ENCODE results near the gene AIFM2. TPM values are rescaled to one million over a fixed set of nuclear protein-coding genes. Genes with fewer than 3 reads are reported as not detected.
A peak's percentile ranks its signal among the peaks of the same experiment; 100 is the strongest.

AIFM2 gene
- total RNA-seq, 1 donor from 2014 or later, result 11.7 TPM

- Mint-ChIP-seq H3K36me3 (ENCODE audit: unreplicated experiment) (peaks cover 26% of the 10 kb centered on the region), H3K27me3 (ENCODE audit: unreplicated experiment) (no peaks in the 10 kb centered on the region), H3K4me1 (ENCODE audit: unreplicated experiment) (peaks cover under 1% of the 10 kb centered on the region), H3K4me3 (ENCODE audit: unreplicated experiment) (no peak overlapping the region), H3K27ac (ENCODE audit: unreplicated experiment) (no peak overlapping the region), H3K9me3 (ENCODE audit: unreplicated experiment) (no peaks in the 10 kb centered on the region)
- DNase-seq (ENCODE audit: extremely low spot score, unreplicated experiment), result no peak
- no peak for TF ChIP-seq CTCF (IDR thresholded peaks at IDR 0.05)
Observed at GRCh38 chr10:70118196-70118595, 14.4 kb downstream of the AIFM2 start.

- Mint-ChIP-seq H3K27me3 (ENCODE audit: unreplicated experiment) (no peaks in the 10 kb centered on the region), H3K27ac (ENCODE audit: unreplicated experiment) (no peak overlapping the region), H3K9me3 (ENCODE audit: unreplicated experiment) (no peaks in the 10 kb centered on the region)
Observed at GRCh38 chr10:70117646-70118045, 15.0 kb downstream of the AIFM2 start.

GRCh38 chr10:70115948-70116682, 16.5 kb downstream of the AIFM2 start:
- Mint-ChIP-seq H3K9me3 (ENCODE audit: unreplicated experiment) (no peaks in the 10 kb centered on the region), H3K27me3 (ENCODE audit: unreplicated experiment) (no peaks in the 10 kb centered on the region), H3K4me1 (ENCODE audit: unreplicated experiment) (peaks cover 13% of the 10 kb centered on the region), H3K36me3 (ENCODE audit: unreplicated experiment) (peaks cover 39% of the 10 kb centered on the region), H3K27ac (ENCODE audit: unreplicated experiment) (no peak overlapping the region), H3K4me3 (ENCODE audit: unreplicated experiment) (no peak overlapping the region)
- no peak for DNase-seq (ENCODE audit: extremely low spot score, unreplicated experiment)
- peak; percentile 82 for TF ChIP-seq CTCF (IDR thresholded peaks at IDR 0.05)

More at GRCh38 chr10:70117646-70118045, 15.0 kb downstream of the AIFM2 start:
- Mint-ChIP-seq H3K36me3 (ENCODE audit: unreplicated experiment) (peaks cover 31% of the 10 kb centered on the region), H3K4me1 (ENCODE audit: unreplicated experiment) (peaks cover 6% of the 10 kb centered on the region), H3K4me3 (ENCODE audit: unreplicated experiment) (no peak overlapping the region)
- no peak for TF ChIP-seq CTCF (IDR thresholded peaks at IDR 0.05)
- no peak for DNase-seq (ENCODE audit: extremely low spot score, unreplicated experiment)

- Mint-ChIP-seq H3K9me3 (ENCODE audit: unreplicated experiment) (no peaks in the 10 kb centered on the region), H3K4me1 (ENCODE audit: unreplicated experiment) (peaks cover 13% of the 10 kb centered on the region), H3K36me3 (ENCODE audit: unreplicated experiment) (peaks cover 40% of the 10 kb centered on the region), H3K4me3 (ENCODE audit: unreplicated experiment) (no peak overlapping the region), H3K27ac (ENCODE audit: unreplicated experiment) (no peak overlapping the region), H3K27me3 (ENCODE audit: unreplicated experiment) (no peaks in the 10 kb centered on the region)
- DNase-seq (ENCODE audit: extremely low spot score, unreplicated experiment), result no peak
- no peak for TF ChIP-seq CTCF (IDR thresholded peaks at IDR 0.05)
Observed at GRCh38 chr10:70114902-70115301, 17.7 kb downstream of the AIFM2 start.

GRCh38 chr10:70112071-70112470, 20.6 kb downstream of the AIFM2 start:
- Mint-ChIP-seq H3K27me3 (ENCODE audit: unreplicated experiment) (no peaks in the 10 kb centered on the region), H3K4me3 (ENCODE audit: unreplicated experiment) (no peak overlapping the region), H3K9me3 (ENCODE audit: unreplicated experiment) (no peaks in the 10 kb centered on the region), H3K27ac (ENCODE audit: unreplicated experiment) (peak overlapping the region; percentile 68), H3K4me1 (ENCODE audit: unreplicated experiment) (peaks cover 16% of the 10 kb centered on the region), H3K36me3 (ENCODE audit: unreplicated experiment) (peaks cover 38% of the 10 kb centered on the region)
- no peak for TF ChIP-seq CTCF (IDR thresholded peaks at IDR 0.05)
- DNase-seq (ENCODE audit: extremely low spot score, unreplicated experiment), result no peak

Measured in osteocyte (in vitro differentiated cells).